ENCODE measurements around the gene EFNA5. TPM values are rescaled to one million over a fixed set of nuclear protein-coding genes. Genes with fewer than 3 reads are reported as not detected.

Gene EFNA5
- total RNA-seq, 1 donor from 2014 or later: 0.23 TPM

- intact Hi-C loops (cut with micrococcal nuclease): loop anchor here (2.0 to 10.0 kb wide), 5 partner anchors 103 to 671 kb away; no protein-coding TSS in a partner anchor
Observed at GRCh38 chr5:107673368-107674136, 2.8 kb upstream of the EFNA5 start.

DNA sequence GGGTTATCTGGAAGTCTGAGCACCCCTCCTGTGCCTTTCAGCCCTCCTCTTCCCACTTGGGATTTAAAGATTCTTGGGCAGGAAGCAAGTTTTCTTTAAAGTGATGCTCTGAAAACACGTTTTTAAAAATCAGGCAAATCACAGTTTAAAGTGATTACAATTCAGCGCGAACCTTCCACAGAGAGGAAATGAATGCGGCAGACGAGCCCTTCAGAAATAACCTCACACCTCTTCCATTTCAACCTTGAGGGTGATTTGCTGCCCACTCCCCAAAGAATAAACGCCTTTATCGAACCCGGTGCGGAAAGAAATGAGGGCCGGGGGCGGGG is 2.3 kb upstream of the EFNA5 start:
- intact Hi-C loops (cut with micrococcal nuclease): loop anchor here (2.0 to 10.0 kb wide), 5 partner anchors 102 to 672 kb away; no protein-coding TSS in a partner anchor

DNA sequence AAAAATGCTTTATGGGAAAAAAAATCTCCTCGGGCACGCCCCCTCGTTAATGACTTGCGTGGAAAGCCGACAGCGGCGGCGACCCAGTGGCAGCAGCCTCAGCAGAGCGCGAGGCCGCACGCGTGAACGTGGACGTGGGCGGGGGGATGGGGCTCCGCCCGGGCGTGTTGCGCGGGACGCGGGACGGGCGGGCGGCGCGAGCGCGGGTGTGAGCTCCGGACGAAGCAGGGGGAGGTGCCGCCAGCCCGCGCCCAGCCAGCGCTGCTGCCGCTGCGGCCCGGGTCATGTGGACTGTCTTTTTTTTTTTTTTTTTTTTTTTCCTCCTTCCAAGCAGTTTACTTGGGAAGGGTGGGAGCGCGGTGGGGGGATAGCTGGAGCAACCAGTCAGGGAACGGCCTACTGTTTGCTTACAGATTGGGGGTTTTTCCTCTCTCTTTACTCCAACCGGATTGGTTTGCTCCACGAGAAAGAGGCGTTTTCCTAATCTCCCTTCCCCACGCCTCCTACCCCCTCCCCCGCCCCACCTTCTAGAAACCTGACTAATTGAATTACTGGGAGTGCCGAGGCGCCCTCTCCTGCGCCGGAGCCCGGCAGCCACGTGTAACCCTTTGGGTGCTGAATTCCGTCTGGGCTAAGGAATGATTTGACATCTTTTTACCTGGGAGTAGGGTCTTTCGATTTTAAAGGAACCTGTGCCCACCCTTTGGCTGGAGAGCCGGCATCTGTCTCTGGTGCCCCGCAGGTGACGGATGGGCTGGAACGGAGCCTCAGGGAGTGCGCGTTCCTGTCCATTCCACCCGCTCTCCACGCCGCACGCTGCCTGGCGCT is 1.7 kb upstream of the EFNA5 start:
- intact Hi-C loops (cut with micrococcal nuclease): loop anchor here (2.0 to 10.0 kb wide), 5 partner anchors 102 to 672 kb away; no protein-coding TSS in a partner anchor

DNA sequence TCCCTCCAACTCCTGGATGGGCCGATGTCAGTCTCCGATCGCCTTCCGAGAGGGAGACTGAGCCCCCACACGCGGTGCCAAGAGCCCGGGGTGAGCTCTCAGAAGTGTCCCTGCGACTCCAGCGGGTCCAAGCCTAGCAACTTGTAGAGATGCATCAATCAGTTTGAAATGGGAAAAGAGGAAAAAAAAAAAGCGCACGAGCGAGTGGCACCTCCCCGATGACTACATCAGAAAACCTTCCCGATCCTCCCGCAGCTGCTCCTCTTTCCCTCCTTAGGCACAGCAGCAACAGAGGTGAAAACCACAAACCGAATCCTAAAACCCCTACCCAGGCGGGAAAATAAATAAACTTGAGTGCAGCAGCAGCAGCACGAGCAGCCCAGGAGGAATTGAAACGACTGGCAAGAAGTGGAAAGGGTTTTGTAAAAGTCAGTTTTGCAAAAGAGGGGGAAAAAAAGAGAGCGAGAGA is 1.0 kb upstream of the EFNA5 start:
- intact Hi-C loops (cut with micrococcal nuclease): loop anchor here (2.0 to 10.0 kb wide), 5 partner anchors 101 to 673 kb away; no protein-coding TSS in a partner anchor

GRCh38 chr5:107670087-107670931 is 428 bp downstream of the EFNA5 start:
- intact Hi-C loops (cut with micrococcal nuclease): loop anchor here (10.0 kb wide), 3 partner anchors 186 to 674 kb away; no protein-coding TSS in a partner anchor

GRCh38 chr5:107669096-107670031 is 1.4 kb downstream of the EFNA5 start:
- intact Hi-C loops (cut with micrococcal nuclease): loop anchor here (10.0 kb wide), 3 partner anchors 185 to 675 kb away; no protein-coding TSS in a partner anchor

DNA sequence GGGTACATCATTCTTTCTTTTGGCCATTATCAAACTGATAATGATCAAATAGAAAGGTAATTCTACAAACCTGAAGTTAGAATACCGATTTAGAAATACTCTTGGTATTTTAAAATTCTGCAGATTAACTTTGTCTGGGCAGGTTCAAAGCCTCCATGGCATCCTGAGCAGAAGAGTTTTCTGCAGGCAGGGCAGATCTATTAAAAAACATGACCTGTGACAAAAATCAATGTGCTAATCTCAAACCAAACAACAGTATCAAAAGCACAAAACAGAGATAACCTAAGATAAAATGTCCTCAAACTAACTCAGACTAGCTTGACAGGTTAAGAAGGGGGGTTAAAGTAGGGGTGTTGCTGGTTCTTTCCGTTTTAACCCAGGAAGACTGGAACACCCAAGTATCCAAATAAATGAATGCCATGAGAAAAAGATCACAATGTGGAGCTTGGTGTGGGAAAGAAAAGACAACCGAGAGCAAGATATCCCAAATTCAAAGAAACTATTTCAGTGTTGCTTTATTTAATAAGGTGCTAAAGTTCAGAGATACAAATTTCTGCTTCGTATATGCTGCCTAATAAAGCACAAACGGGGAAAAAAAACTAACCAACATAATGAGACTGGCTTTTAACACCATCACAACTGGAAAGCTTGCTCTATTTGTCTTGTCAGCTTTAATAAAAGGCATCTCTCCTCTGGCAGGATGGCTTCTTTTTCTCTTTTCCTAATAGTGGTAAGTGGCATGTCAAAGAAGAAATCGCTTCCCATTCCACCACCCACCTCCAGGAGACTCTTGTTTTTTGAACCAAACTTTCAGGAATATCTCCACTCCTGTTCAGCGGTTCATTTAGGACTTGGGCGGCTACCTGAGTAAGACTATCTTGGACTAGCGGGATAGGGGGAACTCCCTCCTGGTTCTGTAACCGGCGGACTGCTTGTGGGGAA is 2.3 kb downstream of the EFNA5 start:
- intact Hi-C loops (cut with micrococcal nuclease): no loop called here

GRCh38 chr5:107666051-107666655 is 4.6 kb downstream of the EFNA5 start:
- intact Hi-C loops (cut with micrococcal nuclease): no loop called here

DNA sequence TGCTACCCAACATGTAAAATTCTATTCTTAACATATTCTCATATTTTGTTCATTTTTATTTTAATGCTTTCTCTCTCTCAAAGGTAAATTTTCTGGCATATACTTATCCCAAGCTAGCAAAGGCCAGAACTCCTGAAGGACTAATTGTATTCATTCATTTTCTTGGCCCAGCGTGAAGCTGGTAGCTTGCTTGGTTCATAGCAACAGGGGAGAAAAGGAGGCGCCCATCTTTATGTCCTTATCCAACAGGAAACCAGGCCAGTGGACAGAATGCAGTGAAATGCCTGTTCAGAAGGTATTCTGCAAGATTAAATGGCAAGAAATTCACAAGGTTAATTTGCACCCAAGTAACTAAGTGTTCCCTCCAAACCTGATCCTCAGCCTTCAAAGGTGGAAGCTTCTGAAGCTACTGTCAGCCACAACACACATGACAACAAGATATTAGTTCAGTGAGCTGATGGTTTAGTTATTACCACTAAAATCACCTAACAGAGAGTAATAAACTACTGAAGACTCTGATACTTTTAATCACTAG is 5.6 kb downstream of the EFNA5 start:
- intact Hi-C loops (cut with micrococcal nuclease): no loop called here

GRCh38 chr5:107663697-107664096 is 7.0 kb downstream of the EFNA5 start:
- intact Hi-C loops (cut with micrococcal nuclease): no loop called here

DNA sequence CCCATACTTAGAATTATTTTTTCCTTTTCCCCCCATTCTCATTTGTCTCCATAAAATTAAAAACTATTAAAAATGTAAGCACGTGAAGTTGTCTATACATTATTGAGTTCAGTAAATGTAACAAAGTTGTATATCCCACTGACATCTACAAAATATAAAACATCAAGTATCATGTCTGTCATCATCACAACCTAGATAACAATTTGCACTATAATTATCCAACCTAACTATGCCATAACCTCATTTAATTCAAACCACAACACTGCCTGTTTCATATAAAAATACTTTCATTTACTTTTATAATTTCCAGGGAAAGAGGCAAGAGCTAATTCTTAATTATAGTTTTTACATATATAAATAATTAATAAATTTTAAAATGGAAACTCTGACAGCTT is 9.1 kb downstream of the EFNA5 start:
- intact Hi-C loops (cut with micrococcal nuclease): no loop called here

DNA sequence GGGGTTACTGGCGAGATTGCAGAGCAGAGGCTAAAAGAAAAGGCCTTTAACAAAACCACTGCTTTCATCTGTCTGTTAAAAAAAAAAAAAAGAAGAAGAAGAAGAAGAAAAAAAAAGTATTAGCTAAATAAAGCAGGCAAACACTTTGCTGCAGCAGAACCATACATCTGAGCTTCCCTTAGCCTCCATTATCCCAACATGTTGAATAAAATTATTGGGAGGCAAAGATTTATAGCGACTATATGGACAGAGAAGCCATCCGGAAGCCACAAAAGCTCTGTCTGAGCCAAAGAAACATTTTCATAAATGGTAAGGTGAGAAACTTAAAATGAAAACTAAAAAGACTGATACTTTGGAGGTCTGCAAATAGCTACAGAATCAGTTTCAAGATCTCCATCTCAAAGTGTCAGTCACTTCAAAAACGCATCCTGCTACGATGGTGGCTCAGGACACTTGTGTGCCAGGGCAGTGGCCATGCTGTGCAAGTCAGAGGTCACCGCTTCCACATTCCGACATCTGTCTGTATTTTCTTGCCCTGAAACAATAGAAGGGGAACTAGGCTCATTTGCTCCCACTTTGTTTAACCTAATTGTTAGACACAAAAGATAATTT is 9.6 kb downstream of the EFNA5 start:
- intact Hi-C loops (cut with micrococcal nuclease): no loop called here

- intact Hi-C loops (cut with micrococcal nuclease): no loop called here
Observed at GRCh38 chr5:107658528-107658927, 12.2 kb downstream of the EFNA5 start.

DNA sequence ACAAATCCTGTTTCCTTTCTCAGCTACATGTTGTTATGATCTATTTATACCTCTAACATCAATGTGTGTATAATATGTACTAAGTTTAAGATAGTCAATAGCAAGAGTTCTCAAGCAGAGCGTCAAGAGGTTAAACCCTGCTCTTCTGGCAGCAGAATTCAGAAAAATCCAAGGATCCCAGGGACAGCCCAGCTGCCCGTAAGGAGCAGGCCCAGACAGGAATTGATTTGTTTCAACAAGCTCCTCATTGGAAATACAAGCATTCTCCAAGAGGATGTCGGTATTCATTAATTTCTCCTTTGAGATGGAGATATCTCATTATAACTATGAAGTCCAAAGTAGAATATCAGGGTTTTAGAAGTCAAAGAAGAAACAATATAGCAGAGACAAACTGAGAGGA is 14.9 kb downstream of the EFNA5 start:
- intact Hi-C loops (cut with micrococcal nuclease): no loop called here

- intact Hi-C loops (cut with micrococcal nuclease): no loop called here
Observed at GRCh38 chr5:107654827-107655226, 15.9 kb downstream of the EFNA5 start.

- intact Hi-C loops (cut with micrococcal nuclease): no loop called here
Observed at GRCh38 chr5:107653685-107654084, 17.1 kb downstream of the EFNA5 start.

DNA sequence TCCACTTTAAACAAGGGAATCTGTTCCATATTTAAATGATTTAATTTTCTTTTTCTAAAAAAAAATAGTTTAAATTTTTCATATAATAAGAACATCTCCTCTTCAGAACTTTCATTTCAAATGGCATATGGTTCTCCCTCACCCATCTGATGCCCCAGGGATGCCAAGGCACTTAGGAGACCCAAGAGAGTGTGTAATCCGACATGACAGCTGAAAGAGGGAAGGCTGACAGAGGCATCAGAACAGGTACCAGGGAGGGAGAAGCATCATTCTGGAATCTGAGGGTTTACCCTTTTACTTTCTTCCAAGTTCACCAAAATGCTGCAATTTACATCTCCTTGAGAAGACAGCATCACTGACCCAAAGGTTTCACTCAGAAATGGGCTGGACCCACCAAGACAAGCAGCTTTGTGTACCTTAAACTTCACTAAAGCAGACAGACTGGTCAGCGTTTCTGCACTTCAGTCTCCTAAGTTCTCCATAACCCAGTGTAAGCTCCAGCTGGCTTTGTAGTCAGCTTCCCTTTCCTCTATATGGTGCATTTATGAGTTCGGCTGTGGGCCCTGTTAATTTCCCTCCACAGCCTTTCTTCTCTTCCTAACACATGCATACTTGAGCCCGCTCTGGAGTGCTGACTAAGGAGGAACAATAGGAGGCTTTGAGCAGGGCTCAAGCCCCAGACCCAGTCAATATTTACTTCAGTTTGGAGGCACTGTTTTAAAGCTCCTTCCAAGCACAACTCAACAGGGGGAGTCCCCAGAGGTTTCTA is 17.7 kb downstream of the EFNA5 start:
- intact Hi-C loops (cut with micrococcal nuclease): no loop called here

Data from T-helper 2 cell treated with Interferon-gamma antibody and Interleukin-4, amounts not matched to agents 100 ng/mL and 5 ng/mL, for 36 hours (primary cell).